GM19468 (cell line): ENCODE data around the gene PSMG3.

ENCODE experiments used
- ATAC-seq: cut with Tn5 transposase; IDR thresholded peaks from one replicate; pipeline ENCODE4 v1.9.1; 2021; ENCODE audit warnings: mild to moderate bottlenecking, moderate library complexity, moderate number of reproducible peaks; ENCODE audit not compliant: unreplicated experiment; ENCODE audit errors: extremely low read depth

The PSMG3 gene

DNA sequence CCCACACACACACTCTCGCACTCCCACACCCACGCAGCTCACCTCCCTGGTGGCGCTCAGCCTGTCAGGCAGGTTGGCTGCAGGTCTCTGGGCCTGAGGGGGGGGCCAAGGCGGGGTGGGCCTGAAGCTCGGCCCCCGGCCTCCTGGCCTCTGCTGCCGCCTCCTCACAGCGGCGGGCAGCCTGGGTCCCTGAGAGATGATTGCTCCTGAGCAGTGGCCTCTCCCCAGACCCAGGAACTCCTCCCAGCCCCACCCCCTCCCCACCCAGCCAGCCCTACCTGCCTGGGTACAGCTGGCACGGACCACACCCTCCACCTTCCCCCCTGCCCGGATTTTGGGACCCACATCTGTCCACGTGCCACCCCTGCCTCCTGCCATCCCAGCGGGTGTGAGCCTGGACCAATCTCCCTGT lies 9.2 kb downstream of the PSMG3 start:
- ATAC-seq, result no peak

DNA sequence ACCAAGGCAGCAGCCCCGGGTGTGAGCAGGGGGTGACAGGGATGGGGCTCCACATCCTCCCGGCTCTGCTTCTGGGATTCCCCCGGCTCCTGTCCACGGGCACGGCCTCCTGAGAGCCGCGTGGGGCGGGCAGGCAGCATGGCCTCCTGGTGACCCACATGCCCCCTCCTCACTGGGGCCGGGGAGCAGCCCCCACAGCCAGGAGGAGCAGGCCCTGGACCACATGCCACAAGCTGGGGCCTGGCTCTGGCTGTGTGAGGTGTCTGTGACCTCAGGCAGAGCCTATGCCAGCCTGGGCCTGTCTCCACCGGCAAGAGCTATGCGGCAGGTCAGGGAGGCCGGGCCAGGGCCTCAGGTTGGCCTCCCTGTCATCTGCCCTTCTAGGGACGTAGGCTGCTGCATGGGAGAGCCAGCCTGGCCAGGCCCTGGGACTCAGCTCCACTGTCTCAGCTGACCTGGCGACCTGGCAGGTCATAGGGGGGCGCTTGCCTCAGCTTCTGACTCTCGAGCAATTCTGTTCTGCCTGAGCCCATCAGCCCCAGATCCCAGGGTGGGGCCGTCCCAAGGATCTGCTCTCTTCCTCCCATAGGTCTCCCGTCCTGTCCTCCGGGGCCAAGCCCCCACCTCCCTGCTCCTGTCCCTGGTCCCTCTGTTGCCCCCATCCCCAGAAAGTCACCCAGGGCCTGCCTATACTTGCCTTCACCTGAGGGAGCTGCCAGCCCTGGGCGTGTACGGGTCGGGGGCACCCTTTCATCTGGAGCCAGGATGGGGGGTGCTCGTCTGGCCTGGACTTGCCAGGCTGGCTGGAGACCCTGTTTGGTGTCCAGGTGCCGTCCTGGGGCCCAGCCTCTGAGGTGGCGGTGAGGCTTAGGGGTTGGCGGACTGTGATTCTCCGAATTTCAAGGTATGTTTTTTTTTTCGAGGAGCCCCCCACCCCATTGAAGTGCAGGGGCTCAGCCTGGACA lies 9.9 kb downstream of the PSMG3 start:
- ATAC-seq, result no peak

DNA sequence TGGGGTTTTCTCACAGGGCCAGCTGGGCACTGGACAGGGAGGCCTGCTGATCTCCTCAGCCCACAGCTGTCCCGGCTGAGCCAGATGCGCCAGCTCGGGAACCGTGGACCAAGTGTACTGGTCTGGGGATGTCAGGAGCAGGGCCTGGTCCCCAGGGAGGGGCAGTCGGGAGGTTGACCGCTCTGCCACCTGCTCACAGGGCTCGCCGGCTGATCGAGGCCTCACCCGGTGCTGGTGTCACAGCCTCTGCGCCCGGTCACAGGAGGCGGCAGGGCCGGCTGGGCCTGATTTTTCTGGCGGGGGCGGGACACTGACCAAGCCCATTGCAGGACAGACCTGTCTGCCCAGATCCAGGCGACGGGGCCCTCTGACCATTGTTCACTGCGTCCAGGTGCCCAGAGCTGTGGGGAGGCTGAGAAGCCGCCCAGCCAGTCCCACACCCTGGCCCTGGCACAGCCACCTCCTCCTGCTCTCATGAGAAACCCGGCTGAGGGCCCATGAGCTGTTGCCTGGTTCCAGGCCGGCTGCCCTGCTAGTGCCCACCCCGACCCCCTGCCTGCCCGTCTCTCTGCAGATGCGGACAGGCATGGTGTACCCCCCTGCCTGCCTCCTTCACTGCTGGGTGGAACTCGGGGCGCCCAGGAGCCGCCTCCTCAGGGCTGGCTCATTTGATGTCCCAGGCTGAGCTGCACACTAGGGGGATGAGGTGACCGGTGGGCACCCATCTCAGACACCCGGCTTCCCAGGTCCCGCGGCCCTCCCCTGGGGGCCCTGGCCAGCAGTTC lies 10.8 kb downstream of the PSMG3 start:
- ATAC-seq, result no peak

DNA sequence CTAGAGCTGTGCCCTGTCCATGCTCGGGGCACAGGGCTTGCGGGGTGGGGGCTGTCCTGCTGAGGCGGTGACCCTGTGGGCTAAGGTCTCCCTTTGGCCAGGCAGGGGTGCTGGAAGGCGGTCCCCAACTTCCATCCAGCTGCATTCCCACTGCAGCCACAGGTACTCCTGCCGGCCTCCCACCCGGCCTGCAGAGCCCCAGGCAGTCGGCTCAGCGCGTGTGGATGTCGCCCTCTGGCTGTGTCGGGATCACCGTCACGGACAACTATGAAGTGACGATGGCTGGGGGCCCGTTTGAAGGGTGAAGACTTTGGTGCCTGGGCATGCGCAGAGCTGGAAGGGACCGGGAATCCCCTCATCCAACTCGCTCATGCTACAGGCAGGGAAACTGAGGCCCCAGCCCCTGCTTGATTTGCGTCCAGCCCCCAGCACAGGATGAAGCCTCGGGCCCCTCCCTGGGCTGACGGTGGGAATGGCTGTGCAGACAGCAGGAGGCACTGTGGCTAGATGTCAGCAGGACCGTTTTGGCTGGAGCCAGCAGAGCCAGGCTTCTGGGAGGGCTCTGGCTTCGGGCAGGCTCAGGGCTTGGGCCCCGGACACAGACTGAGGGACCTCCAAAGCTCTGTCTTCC lies 11.5 kb downstream of the PSMG3 start:
- no peak for ATAC-seq

DNA sequence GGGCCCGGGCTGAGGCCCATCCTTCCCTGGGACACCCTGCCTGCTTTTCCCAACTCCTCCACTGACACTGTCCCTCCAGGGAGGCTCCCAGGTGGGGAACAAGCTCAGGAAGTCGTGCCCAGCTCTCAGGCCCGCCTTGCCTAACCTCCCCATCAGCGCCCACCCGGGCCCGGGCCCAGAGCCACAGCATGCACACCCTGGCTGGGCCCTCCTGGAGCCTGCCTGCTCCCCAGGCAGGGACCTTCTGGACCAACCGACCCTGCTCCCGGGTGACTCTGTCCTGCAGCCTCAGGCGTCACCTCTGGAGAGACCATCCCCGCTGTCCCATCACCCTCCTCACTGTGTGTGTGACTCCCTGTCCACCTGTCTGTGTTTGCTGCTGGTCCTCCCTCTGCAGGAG lies 12.1 kb downstream of the PSMG3 start:
- ATAC-seq, result no peak

DNA sequence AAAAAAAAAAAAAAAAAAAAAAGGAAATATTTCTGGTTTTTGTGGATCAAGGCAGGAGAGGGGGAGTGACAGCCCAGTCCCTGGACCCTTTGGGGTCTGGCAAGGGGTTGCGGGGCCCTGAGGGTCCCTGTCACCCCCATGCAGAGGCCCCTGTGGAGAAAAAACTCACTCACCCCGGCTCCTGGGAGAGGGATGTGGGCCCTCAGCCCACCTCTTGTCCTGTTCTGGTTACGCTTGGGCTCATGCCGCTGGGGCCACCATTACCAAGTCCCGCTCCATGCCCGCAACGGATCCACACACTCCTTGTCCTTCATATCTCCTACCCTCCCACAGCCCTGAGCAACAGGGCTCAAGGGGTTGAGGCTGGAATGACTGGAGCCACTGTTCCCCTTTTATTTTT lies 12.8 kb downstream of the PSMG3 start:
- ATAC-seq, result no peak

DNA sequence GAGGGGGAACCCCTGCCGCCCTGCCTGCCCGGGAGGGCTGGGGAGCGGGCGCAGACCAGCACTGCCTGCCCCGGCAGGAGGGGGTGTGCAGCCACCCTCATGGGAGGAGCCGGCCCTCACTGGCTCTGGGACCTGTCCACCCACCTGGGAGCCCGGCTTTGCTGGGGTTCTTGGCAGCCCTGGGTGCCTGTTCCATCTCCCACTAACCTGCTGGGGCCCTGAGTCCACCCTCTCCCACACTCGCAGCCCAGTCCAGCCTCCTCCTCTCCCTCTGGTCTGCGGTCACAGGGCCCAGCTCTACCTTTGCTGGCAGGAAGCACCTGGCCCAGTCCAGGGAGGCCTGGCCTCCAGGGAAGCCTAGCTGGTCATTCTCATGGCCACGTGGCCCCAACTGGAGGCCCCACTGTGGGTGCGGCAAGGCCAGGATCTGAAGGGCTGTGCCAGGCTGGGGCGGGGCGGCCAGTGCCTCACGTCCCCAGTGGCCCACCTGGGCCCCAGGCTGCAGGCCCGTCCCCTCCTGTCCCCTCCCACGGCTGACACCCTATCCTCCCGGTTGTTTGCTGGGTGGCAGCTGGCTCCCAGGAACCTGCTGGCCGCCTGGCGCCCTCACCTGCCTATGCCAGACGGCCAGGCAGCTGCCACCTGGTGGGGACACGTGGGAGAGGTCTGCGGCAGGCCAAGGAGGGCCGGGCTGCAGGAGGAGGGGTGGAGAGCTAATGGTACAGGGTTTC lies 13.9 kb downstream of the PSMG3 start, which contains the start of gene TMEM184A:
Gene TMEM184A, minus strand, starts transcription at position 393 of the 731 bp plus-strand sequence. CDS start 721 bp downstream, outside the sequence.
- no peak for ATAC-seq

DNA sequence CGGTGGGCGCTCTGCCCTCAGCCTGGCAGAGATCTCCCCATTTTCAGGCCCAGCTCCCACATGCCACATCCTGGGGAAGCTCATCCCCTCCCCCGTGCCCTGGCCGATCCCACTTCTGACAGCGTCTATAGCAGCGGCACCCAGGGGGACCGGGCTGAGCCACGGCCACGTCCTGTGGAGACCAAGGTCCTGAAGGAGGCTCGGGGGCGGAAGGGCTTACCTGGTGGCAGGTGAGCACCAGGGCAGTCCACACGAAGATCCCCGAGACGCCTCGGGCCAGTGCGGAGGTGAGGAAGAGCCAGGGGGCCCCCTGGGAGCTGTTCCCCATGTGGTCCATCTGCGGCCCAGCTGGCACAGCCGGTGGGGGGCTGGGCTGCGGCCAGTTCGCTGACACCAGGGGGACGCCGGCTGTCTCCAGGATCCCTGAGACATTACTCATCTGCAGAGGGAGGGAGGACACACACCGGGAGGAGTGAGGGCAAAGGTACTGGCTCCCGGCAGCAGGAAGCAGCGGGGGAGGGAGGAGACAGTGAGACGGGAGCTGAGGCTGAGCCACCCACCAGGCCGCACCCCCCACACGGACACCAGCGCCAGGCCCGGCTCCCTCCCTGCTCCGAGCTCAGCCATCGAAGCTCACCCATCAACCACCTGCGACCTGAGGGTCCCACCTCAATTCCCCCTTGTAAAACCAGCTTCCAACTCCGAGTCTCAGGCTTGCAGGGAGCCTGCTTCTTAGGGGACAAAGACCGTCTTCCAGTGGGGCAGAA lies 14.6 kb downstream of the PSMG3 start:
- no peak for ATAC-seq

DNA sequence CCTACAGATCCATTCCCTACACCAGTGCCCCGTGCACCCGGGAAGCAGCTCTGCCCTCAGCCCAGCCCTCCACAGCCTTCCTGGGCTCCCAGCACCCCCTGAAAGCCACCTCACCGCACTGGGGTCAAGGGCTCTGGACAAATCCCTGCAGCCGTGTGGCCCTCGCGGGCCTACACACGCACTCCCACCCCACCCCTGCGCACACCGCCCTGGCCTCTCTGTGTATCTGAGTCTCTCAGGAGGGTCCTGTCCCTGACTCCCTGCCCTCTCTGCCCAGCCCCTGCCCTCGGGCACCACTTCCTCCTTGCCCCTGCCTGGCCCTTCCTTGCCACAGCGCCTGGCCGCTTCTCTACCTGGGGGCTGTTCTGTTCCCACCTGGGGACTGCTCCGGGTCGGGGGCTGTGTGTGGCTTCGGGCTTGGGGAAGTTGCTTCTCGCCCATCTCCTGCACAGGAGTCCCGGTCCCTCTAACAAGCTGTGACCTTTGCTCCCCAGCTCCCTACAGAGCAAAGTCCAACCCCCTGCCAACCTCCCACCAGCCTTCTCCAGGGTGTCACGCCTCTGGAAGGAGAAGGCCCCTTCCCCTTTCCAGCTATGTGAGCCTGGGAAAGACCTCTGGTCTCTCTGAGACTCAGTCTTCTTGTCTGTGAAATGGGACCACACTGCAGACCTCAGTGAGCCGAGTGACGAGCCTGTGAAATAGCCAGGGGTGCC lies 15.3 kb downstream of the PSMG3 start:
- ATAC-seq, result no peak

DNA sequence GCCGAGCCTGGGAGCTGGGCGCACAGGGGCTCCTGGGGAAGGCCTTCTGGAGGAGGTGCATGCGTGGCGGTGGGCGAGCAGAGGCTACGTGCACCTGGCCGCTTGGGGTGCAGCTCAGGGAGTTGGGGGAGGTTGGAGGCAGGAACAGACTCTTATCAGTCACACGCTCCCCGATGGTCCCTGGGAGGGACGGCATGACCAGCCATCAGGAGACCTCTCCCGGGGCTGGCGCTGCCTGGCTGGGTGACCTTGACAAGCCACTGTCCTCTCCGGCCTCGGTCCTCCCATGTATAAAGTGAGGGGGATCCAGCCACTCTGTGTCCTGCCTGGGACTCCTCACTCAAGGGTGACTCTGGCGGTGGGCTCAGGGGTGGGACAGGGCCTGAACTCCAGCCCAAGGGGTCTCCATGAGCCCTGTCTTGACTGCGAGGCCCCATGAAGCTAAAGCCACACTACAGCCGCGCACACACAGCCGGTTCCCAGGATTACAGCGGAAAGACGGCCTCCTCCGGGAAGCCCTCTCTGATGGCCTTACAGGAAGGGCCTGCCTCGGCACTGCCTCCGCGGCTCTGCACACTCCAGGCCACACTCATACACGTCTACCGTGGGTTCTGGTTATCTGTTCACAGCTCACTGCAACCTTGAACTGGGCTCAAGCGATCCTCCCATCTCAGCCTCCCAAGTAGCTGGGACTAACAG lies 16.2 kb downstream of the PSMG3 start:
- no peak for ATAC-seq

DNA sequence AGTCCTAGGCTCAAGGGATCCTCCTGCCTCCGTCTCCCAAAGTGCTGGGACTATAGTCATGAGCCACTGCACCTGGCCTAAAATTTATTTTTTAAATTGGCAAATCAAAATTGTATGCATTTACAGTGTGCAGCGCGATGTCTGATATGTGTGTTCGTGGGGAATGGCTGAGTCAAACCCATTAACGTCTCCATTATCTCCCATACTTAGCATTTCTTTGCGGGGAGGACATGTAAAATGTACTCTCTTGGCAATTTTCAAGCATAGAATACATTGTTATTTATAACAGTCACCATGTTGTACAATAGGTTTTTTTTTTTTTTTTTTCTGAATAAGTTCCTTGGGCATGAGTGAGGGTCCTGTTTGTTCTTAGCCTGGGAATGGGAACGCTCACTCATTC lies 17.6 kb downstream of the PSMG3 start:
- ATAC-seq, result no peak

DNA sequence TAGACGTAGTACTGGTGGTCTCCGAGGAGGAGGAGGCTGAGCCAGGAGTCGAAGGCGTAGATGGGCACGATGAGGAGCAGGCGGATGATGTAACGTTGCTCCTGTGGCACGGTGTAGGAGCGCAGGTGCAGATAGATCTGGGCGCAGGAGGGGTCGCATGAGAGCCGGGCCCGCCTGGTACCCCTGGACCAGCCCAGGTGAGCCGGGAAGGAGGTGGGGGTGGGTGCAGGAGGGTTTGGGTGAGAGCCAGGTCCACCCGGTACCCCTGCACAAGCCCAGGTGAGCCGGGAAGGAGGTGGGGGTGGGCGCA lies 19.0 kb downstream of the PSMG3 start:
- no peak for ATAC-seq

DNA sequence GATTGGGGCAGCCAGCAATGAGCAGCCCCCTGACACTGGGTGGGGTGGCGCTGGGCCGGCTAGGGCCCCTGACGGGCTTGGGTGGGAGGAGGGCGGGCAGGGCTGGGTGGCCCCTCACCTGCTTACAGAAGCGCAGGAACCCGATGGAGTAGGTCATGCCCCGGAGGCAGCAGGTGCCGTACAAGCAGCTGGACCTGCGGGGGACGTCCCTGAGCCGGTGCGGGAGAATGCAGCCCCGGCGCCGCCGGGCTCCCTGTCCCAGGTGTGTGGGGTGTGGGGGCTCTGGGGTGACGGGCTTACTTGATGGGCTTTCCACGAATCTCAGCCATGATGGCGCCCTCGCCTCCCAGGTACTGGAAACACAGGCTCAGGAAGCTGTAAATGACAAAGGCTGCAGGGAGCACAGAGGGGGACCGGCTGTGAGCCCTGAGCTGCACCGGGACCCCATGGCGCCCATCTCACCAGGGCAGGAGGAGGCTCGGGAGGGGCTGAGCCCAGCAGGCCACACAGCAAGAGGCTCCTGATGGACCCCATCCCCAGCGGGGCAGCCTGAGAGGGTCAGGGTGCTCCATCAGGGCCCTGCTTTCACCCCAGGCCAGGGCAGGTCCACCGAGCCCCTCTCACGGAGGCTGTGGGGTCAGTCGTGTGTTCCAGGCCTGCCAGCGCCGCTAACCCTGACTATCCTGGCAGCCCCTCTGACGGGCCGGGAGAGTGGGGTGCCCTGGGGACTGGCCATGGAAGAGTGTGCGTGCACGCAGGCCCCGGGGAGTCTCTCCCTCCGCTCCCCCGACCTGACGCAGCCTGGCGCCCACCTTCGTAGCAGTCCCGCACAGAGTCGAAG lies 19.6 kb downstream of the PSMG3 start:
- ATAC-seq, result no peak

DNA sequence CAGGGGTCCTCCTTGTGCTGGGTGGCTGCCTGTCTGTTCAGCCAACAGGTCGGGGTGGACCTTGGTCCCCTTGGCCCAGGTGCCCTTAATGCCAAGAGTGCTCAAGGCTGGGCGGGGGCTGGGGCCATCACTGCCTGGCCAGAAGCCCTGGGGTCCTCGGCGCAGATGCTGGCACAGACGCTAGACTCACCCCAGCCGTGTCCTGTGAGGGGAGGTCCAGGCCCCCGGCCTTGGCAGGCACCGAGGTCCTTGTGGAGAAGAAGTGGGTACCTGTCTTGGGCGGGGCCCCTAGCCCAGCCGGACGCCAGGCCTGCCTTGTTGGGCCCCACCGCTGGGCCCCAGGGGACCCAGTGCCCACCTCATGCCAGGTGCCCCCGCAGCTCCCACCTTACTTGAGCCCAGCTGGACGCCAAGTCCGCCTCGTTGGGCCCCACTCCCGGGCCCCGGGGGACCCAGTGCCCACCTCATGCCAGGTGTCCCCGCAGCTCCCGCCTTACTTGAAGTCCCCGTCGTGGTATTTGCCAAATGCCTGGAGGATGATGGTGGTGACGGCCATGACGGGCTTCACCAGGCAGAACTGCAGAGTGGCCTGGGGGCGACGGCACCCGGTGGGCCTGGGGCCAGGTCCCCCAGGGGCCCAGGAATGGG lies 20.4 kb downstream of the PSMG3 start:
- ATAC-seq, result no peak

DNA sequence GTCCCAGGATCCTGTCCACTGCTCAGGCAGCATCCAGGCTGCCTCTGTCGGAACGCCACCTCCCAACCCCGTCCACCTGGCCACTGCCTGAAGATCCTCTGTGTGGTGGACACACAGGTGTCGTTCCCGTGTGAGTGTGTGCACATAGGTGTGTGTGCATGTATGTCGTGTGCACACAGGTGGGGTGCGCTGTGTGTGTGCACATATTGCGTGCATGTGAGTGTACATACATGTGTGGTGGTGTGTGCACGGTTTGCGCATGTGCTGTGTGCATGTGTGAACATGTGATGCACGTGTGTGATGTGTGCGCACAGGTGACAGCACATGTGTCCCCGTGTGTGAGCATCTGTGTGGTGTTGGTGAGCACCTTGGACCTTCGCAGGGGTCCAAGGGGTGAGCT lies 20.9 kb downstream of the PSMG3 start:
- ATAC-seq, result no peak

DNA sequence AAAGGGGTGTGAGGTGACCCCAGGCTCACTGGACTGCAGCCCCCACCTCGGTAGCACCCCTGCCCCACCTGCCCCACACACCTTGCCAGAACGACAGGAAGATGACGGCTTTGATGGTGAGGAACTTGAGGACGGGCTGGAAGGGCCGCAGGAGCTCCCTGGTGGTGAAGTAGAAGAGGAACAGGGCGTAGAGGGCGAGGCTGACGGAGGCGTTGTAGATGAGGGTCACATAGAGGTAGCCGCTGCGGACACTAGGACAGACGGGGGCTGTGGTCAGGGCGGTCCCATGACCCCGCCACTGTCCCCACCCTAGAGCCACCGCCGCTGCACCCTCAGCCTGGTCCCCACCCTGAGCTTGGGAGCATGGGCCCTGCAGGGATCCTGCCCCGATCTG lies 21.4 kb downstream of the PSMG3 start:
- no peak for ATAC-seq
